Urinary bladder (tissue), 4 donors: Measurements from ENCODE around the gene RPE65. TPM values are rescaled to one million over a fixed set of nuclear protein-coding genes. Genes with fewer than 3 reads are reported as not detected.
"Not testable (repeated sequence)": the region's sequence is repeated elsewhere in the genome, so short reads cannot be mapped to it uniquely, and the experiment has no call there.

ENCODE experiments used
- DNase-seq: peaks from one replicate; pipeline ENCODE4 v3.0.0-alpha.2; 2015; ENCODE audit errors: extremely low spot score
- H3K27ac ChIP-seq: one replicate; pipeline ENCODE4 v1.5.1; 2013; ENCODE audit warnings: low read depth, mild to moderate bottlenecking, moderate library complexity
- H3K36me3 ChIP-seq: one replicate; pipeline ENCODE4 v1.6.1; 2013; ENCODE audit warnings: mild to moderate bottlenecking, moderate library complexity; ENCODE audit not compliant: insufficient read depth
- H3K4me1 ChIP-seq: one replicate; pipeline ENCODE4 v1.6.1; 2013; ENCODE audit warnings: mild to moderate bottlenecking, moderate library complexity; ENCODE audit not compliant: insufficient read depth
- H3K4me3 ChIP-seq: one replicate; pipeline ENCODE4 v1.5.1; 2013; ENCODE audit warnings: low read depth, low read length
- WGBS: extraction: QIAGEN DNeasy Blood & Tissue Kit; methylation state at CpG from one replicate; pipeline ENCODE4 v1.1.7; 2013; 5-methylcytosine and 5-hydroxymethylcytosine counted together
- polyA plus RNA-seq: library from polyadenylated mRNA; stranded (reverse); fragments of 200-250 nt; gene quantifications from one replicate; pipeline ENCODE4 v1.2.3, GENCODE V29; 2013
- total RNA-seq: library from RNA; depleted of rRNA; stranded (reverse); fragments of >200 nt; gene quantifications from one replicate; pipeline ENCODE4 v1.2.3, GENCODE V29; 2014
- donor health status: healthy with polysubstance abuse.
- donor health status: healthy.

Gene RPE65
- total and polyA plus RNA-seq, 2 donors: 0.89 to 9.9 TPM

- H3K27ac ChIP-seq: no peak overlapping the region
- DNase-seq: no peak
- no peaks in the 10 kb centered on the region for H3K36me3 ChIP-seq
- no peaks in the 10 kb centered on the region for H3K4me1 ChIP-seq
- 77% methylated on average over 2 of the region's 2 CpGs for WGBS
- H3K4me3 ChIP-seq: no peak overlapping the region
Observed at GRCh38 chr1:68433395-68433794, 16.4 kb downstream of the RPE65 start.

- DNase-seq: no peak
- no peak overlapping the region for H3K27ac ChIP-seq
- H3K36me3 ChIP-seq: no peaks in the 10 kb centered on the region
- no peak overlapping the region for H3K4me3 ChIP-seq
- H3K4me1 ChIP-seq: no peaks in the 10 kb centered on the region
- WGBS: 82% methylated on average over 3 of the region's 3 CpGs
Observed at GRCh38 chr1:68431076-68431475, 18.7 kb downstream of the RPE65 start.

- Histone ChIP-seq H3K27ac (no peak overlapping the region), H3K4me3 (no peak overlapping the region), H3K4me1 (no peaks in the 10 kb centered on the region), H3K36me3 (no peaks in the 10 kb centered on the region)
- 89% methylated on average over 4 of the region's 4 CpGs for WGBS
- no peak for DNase-seq
Observed at GRCh38 chr1:68429233-68429808, 20.4 kb downstream of the RPE65 start.

GRCh38 chr1:68426594-68426993, 23.2 kb downstream of the RPE65 start:
- Histone ChIP-seq H3K36me3 (no peaks in the 10 kb centered on the region), H3K27ac (no peak overlapping the region), H3K4me3 (no peak overlapping the region), H3K4me1 (no peaks in the 10 kb centered on the region)
- no peak for DNase-seq
- WGBS: 67% methylated on average over 2 of the region's 2 CpGs

GRCh38 chr1:68421350-68421749, 28.4 kb downstream of the RPE65 start:
- Histone ChIP-seq H3K4me1 (no peaks in the 10 kb centered on the region), H3K36me3 (no peaks in the 10 kb centered on the region), H3K4me3 (no peak overlapping the region), H3K27ac (no peak overlapping the region)
- no peak for DNase-seq
- WGBS: 87% methylated on average over 5 of the region's 5 CpGs

GRCh38 chr1:68409426-68409825, 40.3 kb downstream of the RPE65 start:
- 54% methylated on average over 2 of the region's 2 CpGs for WGBS
- H3K4me3 ChIP-seq: no peak overlapping the region
- no peak overlapping the region for H3K27ac ChIP-seq
- H3K36me3 ChIP-seq: no peaks in the 10 kb centered on the region
- no peak for DNase-seq
- H3K4me1 ChIP-seq: no peaks in the 10 kb centered on the region

- Histone ChIP-seq H3K4me1 (no peaks in the 10 kb centered on the region), H3K36me3 (no peaks in the 10 kb centered on the region)
- 58% methylated on average over 4 of the region's 4 CpGs for WGBS
Observed at GRCh38 chr1:68401506-68401905, 48.2 kb downstream of the RPE65 start.

GRCh38 chr1:68395575-68395974, 54.2 kb downstream of the RPE65 start:
- WGBS: 97% methylated on average over 3 of the region's 3 CpGs
- not testable (repeated sequence) for H3K36me3 ChIP-seq, H3K4me1 ChIP-seq, H3K4me3 ChIP-seq, H3K27ac ChIP-seq, DNase-seq

More at GRCh38 chr1:68401506-68401905, 48.2 kb downstream of the RPE65 start:
- H3K4me3 ChIP-seq: no peak overlapping the region
- no peak overlapping the region for H3K27ac ChIP-seq
- no peak for DNase-seq

- not testable (repeated sequence) for H3K27ac ChIP-seq, H3K36me3 ChIP-seq, H3K4me3 ChIP-seq, DNase-seq, H3K4me1 ChIP-seq
- 91% methylated on average over 5 of the region's 5 CpGs for WGBS
Observed at GRCh38 chr1:68392474-68392873, 57.3 kb downstream of the RPE65 start.

- H3K36me3 ChIP-seq, DNase-seq, H3K4me3 ChIP-seq, H3K4me1 ChIP-seq, H3K27ac ChIP-seq: not testable (repeated sequence)
- WGBS: 94% methylated on average over 9 of the region's 10 CpGs
Observed at GRCh38 chr1:68385798-68386524, 63.8 kb downstream of the RPE65 start.

GRCh38 chr1:68384872-68385411, 64.8 kb downstream of the RPE65 start:
- no peaks in the 10 kb centered on the region for H3K36me3 ChIP-seq
- 78% methylated on average over 2 of the region's 2 CpGs for WGBS
- H3K4me1 ChIP-seq: no peaks in the 10 kb centered on the region
- no peak for DNase-seq
- no peak overlapping the region for H3K27ac ChIP-seq
- no peak overlapping the region for H3K4me3 ChIP-seq

GRCh38 chr1:68384321-68384813, 65.4 kb downstream of the RPE65 start:
- Histone ChIP-seq H3K36me3 (no peaks in the 10 kb centered on the region), H3K4me1 (no peaks in the 10 kb centered on the region), H3K27ac (no peak overlapping the region), H3K4me3 (no peak overlapping the region)
- no peak for DNase-seq
- 43% methylated on average over 2 of the region's 2 CpGs for WGBS

GRCh38 chr1:68383092-68383491, 66.7 kb downstream of the RPE65 start:
- H3K4me1 ChIP-seq: no peaks in the 10 kb centered on the region
- no peak overlapping the region for H3K4me3 ChIP-seq
- no peak for DNase-seq
- no peaks in the 10 kb centered on the region for H3K36me3 ChIP-seq
- 96% methylated on average over 2 of the region's 2 CpGs for WGBS
- H3K27ac ChIP-seq: no peak overlapping the region

- Histone ChIP-seq H3K4me1 (no peaks in the 10 kb centered on the region), H3K36me3 (no peaks in the 10 kb centered on the region), H3K4me3 (no peak overlapping the region), H3K27ac (no peak overlapping the region)
- no peak for DNase-seq
Observed at GRCh38 chr1:68379085-68379478, 70.7 kb downstream of the RPE65 start.
